T1000 (cell line): ENCODE results near the gene PNRC2.
"Not testable (repeated sequence)": the region's sequence is repeated elsewhere in the genome, so short reads cannot be mapped to it uniquely, and the experiment has no call there.

Source experiments
- DNase-seq: peaks from one replicate; lab custom pipeline; 2025; ENCODE audit warnings: mixed read lengths; lab: John Stamatoyannopoulos, UW

PNRC2 gene

DNA sequence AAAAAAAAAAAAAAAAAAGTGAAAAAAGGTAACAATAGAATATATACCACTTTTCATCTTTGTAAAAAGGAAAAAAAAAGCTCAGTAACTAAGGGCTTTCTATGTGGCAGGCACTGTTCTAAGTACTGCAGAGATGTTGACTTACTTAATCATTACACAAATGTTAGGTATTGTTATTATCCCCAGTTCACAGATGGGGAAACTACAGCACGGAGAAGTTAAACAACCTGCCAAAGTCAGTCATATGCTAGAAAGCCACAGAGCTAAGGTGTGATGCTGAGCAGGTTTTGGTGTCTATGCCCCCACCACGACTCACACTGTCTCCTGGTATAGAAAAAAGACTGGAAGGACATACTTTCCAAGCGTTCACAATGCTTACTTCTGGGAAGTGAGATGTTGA lies 6.6 kb upstream of the PNRC2 start:
- no peak for DNase-seq

DNA sequence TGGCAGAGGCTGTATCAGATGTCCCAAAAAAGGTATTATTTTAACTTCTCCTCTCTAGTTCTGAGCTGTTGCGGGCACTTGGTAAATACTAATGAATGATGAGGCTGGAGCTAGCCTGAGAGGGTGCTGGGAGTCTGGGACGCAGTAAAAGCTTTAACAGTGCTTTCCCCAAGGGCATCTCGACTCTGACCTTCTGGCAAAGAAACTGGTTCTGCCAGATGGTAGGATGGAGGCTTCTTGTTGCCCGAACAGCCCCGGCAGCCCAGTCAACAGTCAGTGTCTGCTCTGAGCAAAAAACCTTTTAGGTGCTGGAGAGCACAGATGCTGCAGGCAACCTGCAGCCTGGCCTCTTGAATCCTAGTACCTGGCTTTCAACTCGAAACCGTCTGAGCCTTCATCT lies 2.5 kb upstream of the PNRC2 start:
- no peak for DNase-seq

DNA sequence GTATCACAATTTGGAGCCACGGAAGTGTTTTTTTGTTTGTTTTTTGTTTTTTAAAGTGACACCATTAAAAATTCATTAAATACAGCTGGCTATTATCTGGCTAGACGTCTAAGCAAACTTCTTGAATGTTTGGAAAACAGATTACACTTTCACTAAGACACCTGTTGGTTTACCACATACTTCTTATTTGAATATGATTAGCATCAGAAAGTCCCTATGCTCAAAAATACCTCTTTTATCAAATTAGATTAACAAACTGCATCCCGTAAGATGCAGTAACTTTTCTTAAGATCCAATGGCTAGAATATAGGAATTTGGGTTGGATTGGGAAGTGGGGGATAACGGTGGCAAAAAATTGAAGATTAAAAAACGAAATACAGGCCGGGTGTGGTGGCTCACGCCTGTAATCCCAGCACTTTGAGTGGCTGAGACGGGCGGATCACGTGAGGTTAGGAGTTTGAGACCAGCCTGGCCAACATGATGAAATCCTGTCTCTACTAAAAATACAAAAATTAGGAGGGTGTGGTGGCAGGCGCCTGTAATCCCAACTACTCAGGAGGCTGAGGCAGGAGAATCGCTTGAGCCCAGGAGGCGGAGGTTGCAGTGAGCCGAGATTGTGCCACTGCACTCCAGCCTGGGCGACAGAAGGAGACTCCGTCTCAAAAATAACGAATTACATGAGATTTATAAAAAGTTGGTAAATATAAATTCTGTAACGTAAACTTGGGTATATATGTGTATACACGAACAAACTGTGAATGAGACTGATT lies 1.4 kb upstream of the PNRC2 start:
- DNase-seq = not testable (repeated sequence)

DNA sequence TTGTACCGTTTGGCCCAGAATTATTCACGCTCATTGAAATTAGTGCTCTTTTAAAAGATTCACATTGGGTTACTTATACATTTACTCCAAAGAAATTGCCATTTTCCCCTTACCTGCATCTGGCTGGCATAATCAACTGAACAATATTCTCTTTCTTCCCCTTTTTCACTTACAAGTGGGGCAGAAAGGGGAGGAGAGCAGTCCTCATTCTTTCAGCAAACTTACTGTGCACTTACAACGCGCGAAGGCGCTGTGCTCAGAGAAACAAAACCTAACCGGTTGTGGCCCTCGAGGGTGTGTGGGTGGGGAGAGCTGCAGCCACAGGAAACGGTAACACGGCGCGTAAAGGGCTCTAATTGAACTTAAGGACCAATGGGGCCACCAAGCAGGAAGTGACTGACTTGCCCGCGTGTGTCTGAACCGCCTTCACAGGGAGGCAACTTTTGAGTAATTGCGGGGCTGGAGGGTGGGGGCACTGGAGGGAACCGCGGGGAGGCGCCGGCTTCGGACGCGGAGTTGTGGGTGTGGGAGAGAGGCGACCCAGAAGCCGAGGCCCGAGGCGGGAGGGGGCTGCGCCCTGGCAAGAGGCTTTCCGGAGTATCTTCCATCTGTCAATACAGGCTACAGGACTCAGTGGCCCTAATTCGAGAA lies 693 bp upstream of the PNRC2 start:
- DNase-seq = peak; percentile 80

DNA sequence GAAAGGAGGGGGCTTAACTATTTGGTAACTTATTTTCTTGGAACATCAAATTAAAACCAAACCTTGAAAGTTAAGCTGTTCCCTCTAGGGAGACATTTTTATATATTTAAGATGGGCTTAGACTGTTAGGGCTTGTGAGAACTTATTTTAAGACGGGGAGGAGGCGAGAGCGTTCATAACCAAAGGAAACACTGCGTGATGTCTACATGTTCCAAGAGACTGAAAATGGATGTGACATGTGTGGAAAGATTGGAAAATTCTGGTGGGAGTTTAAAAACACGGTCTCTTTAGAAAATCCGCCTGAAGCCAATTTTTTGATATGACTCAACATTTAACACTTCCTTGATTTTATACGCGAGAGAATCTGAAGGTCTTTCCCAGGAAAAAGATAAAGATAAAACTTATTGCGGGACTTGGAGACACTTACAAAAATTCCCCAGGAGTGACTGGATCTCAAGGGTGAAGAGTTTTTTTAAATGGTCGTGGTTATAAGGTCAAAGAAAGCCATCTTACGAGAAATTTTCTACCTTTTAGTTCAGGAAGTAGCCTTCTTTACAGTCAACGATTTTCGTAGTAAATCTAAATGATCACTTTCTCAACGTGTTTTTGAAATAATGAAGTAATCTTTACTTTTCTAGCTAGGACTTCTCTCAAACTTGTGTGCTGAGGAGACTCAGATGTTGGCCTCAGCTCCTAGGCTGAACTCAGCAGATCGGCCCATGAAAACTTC lies 828 bp downstream of the PNRC2 start:
- DNase-seq = no peak

DNA sequence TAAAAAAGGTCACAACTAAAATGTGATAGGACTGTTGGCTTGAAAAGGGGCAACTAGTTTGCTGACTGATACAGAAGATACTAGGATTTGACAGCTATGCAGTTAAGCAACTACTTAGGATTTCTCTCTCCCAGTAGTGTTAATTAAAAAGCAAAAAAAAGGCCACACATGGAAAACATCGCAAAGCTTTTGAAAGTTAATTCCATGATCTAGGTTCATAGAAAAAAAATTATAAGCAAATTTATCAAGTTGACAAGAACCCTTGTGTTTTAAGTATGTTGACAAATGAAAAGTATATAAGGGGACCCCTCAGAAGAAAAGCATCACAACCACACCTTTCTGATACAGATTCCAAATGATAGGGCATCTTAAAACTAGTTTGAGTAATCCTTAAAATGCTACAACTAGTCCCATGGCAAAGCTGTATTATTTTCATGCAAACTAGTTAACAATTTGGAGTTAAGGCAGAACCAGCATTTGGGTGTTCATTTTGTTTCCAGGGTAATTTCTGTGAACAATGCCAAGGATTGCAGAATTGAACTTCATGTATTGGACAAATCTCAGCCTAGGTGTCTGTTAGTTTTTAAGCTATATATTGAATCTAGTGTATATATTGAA lies 4.1 kb downstream of the PNRC2 start:
- DNase-seq = no peak

DNA sequence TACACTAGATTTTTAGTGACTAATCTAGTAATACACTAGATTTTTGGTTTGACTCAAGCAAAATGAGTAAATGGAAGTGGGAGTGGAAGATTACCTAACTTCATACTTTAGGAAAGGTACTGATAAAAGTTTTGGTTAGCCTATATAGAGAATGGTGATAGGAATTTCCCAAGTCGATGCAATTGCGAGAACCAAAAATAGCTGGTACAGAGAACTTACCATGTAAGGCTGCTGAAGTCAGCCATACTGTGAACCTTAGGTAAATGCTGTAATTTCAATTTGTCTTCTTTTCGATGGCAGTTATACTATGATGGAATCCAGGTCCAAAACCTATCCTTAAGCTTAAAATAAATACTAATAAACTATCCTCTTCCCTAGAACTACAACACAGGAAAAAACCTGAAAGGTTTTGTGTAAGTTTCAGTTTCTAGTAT lies 4.6 kb downstream of the PNRC2 start:
- no peak for DNase-seq

DNA sequence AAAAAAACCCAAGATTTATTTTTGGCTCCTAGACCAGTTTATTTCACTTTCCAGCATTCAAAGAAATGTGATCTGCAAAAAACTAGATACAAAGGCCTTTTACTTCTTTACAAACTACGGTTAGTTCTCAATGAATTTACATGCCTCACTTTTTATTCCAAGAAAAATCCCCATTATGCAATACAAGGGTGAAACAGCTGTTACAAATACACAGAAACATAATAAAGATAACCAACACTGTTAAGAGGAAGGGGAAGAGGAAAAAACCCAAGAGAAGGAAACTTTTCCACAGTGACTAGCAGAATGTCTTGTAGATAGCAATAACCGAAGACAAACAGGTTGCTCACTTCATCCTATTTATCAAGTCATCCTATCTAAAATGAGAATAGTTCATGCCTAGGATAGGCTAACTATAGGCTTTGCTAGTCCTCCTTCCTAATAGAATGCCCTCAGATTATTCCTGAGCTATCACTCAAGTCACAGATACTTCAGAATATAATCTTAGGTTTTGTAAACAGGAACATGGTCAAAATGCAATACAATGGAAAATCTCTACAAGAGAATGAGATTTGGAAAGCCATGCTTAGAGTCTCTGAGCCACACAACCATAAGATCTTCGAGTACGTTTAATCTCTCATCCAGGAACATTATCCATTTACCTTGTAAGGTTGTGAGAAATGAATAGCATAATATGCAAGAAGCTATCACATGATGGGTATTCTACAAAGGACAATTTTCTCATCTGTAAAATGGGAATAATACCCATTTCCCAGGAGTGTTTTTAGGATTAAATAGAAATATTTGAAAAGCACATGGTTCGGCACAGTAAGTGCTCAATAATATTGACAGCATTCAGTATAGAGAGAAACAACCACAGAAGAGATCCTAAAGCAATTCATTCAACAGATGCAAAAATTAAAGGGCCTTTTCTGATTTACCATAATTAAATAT lies 5.4 kb downstream of the PNRC2 start:
- no peak for DNase-seq

DNA sequence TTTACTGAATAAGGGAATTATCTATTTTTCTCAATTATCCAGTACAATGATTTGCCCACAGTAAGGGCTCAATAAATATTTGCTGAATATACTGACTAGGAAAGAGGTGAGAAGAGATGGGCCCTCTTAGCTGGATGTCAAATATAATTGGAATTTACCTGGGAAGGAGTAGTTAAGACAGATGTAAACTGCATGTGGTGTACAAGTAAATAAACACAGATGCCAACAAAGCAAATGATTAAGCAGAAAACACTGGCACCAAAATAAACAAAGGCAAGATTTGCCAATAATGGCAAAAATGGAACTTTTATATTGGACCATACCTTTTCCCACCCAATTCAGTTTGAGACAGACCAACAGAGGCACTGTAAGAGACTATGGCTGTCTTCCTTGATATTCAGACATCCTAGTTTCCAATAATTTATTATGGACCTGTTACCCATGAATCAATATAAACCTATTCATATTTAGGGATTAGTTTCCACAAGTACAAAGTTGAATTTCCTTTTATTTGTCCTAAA lies 7.4 kb downstream of the PNRC2 start:
- DNase-seq = no peak

DNA sequence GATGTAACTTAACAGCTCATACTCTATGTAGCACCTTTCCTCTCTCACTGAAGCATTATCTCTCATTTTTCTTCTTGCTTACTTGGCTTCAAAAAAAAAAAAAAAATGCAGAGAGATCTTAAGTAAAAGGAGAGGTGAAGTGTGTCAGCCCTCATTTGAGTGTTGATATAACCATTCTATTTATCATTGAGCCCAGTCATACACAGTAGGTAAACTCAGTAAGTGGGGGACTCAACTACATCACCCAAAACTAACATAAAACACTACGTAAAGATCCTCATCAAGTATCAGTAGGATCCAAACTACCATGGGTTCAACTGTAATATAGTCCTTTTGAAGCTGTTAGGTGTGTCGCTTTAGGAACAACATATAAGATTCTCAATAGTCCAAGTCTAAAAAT lies 8.2 kb downstream of the PNRC2 start:
- DNase-seq = no peak

DNA sequence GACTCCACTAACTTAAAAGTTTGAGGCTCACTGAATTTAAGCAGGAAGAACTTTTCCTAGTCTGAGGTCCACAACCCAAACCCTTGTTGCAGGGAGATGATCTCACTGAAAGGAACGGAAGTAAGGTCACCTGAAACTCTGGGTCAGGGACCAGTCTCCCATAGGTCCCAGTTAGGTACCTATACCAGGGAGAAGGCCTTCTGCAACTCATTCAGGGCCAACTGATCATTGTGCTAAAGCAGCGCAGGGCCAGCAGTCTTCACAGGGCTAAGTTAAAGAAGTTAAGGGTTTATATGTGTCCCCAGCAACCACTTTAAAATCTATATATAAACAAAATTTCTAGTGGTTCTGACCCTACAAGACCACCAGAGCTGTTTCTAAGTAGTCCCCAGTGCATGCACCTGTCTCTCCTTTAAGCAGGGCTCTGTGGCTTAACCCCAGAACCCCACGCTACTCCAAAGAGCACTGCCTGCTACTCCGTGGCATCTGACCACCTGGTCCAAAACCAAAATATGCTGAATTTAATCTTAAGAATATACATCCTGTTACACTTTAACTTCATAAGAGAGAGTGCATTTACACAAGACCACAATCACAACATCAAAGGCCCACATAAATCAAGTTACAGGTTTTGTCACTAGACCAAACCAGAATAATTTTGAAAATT lies 17.7 kb downstream of the PNRC2 start:
- no peak for DNase-seq

DNA sequence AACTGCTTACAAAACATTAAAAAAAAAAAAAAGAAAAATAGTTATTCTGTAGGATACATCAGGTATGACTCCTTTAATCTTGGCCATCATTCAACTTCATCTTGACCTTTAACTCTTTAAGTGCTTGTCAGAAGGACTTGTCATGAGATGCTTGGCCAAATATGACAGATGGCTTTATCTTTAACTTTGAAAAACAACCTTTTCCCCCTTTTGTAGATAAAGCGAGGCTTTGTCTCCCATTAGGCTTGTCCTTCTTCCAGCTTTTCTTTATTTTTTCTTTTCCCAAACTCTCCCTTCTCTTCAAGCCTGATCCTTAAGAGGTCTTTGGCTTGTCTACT lies 18.2 kb downstream of the PNRC2 start:
- DNase-seq = no peak

DNA sequence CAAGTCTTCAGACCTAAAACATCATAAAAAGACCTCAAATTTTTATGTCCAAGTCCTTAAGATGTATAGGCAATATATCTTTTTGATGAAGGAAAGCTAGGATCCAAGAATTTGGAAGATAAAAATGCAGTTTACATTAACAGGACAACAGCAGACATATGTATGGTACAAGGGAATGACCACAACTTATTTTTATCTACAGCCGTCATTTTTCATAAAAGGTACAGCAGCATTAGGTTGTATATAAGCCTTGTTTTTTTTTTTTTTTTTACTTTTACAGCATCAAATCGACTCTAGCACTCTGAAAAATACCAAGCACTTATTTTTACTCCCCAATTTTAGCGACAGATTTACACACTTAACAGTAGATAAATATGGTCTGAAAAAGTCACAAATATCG lies 19.2 kb downstream of the PNRC2 start:
- no peak for DNase-seq

DNA sequence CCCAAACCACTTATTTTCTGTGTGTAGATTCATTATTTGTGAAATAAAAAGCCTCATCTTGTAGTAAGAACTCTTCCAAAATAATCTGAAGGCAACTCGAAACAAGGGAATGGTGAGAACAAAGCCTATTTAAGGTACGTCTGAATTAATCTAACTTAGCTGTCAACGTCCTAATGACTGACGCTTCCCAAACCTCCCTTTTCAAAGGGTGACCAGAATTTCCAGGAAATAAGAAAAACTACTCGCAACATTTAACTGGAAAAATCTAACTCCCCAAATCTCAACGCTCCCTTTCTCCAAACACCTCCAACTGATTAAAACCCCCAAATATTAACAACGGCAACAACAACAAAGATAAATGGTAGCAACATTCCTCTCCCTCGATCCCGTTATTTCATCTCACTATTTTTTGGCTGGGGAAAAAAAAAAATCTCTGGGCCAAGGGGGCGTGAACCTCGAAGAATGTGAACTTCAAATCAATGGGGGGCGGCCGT lies 19.8 kb downstream of the PNRC2 start:
- no peak for DNase-seq

DNA sequence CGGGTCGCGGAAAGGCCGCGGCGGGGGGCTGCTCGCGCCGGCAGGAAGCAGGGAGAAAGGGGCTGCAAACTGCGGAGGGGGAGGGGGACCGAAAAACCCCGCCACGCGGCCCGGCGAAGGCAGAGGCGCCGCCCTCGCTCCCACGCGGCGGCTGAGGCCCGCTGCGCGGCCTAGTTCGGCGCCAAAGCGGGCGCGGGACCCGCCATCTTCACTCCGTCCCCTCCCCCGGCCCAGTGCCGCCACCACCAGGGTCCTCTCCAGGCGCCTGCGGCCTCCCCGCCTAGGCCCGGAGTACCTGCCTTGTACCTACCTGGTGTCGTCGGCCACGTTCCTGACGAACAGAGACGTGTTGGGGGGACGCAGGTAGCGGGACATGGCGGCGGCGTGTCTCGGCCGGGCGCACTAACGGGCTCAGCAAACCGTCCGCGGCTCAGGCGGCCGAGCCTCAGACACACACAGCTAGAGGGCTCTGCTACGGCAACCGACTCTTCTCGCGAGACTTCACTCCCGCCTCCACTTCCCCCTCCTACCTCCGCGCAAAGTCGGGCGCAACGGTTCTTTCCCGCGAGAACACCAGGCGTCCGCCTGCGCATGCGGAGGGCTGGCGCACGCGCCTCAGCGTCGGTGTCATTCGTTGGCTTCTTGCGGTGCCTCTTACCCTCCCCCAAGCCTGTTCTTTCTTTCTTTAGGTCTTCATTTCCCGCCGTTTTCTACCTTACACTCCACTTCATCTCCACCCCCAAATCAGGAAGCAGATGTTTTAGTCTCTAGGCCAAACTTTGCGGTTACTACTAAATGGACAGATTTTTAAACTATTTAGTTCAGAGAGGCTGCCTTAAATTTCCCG lies 20.5 kb downstream of the PNRC2 start, which contains the start of gene SRSF10:
Gene SRSF10, minus strand, starts transcription at position 447 of the 847 bp plus-strand sequence. Its CDS starts 72 bp downstream, at position 375.
- DNase-seq = peak; percentile 96

DNA sequence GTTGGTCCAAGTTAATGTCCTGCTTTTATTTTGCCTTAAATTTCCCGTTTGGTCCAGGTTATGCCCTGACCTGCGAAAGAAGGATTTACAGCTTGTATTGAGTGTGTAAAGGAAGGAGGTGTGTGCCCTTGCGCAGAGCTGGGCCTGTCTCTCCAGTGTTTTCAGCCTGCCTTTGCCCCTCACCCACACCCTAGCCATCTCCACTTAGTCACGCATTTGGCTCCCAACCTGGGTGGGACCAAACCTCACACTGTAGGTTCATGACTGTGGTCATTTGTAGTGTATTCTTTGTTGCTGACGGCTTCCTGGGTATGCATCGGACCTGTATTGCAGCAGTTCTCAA lies 21.1 kb downstream of the PNRC2 start:
- DNase-seq = no peak

DNA sequence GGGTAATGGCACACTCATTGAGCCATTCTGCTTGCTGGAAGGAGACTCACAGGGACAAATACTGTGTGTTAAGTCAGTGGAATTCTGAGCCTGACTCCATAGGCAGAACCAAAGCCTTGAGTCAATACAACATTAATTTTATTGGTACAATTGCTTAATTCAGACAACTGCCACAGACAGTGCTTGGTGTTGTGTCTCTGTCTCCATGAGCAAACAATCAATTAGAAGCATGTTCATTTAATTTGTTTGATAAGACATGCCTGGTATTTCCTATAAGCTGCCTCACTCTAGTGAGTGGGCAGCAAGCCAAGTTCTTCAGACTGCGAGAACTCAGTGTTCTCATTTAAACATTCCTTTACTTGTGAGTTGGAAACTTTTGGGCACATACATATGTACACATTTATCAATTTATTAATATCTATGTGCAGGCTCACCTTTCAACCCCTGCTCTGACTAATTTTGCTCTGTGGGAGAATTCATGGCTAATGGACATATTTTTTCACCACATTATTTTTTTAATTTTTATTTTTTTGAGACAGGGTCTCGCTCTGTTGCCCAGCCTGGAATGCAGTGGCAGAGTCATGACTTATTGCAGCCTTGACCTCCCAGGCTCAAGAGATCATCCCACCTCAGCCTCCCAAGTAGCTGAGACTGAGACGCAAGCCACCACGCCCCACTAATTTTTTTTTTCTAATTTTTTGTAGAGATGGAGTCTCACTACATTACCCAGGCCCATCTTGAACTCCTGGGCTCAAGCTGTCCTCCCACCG lies 25.0 kb downstream of the PNRC2 start:
- no peak for DNase-seq

DNA sequence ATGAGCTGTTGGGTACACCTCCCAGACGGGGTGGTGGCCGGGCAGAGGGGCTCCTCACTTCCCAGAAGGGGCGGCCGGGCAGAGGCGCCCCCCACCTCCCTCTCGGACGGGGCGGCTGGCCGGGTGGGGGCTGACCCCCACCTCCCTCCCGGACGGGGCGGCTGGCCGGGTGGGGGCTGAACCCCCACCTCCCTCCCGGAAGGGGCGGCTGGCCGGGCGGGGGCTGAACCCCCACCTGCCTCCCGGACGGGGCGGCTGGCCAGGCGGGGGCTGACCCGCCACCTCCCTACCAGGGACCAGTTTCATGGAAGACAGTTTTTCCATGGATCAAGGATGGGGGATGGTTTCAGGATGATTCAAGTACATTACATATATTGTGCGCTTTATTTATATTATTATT lies 27.4 kb downstream of the PNRC2 start:
- DNase-seq = not testable (repeated sequence)

DNA sequence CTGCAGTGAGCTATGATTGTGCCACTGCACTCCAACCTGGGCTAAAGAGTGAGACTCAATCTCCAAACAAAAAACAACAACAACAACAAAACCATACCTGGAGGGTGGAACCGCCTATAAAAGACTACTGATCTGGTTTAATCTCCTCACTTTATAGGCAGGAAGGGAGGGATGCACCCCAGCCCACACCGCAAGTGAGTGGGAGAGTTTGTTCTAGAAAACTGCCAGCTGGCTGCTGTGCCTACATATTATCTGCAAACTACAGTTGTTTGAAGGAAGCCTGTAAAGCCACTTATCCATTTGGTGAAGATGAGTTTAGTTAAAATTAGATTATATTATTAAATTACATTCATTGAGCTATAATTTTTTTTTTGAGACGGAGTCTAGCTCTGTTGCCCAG lies 29.6 kb downstream of the PNRC2 start:
- no peak for DNase-seq
